HG03139 (cell line): ENCODE data around the gene XRCC6.
"Not testable (repeated sequence)": the region's sequence is repeated elsewhere in the genome, so short reads cannot be mapped to it uniquely, and the experiment has no call there.

Experiments used
- ATAC-seq: cut with Tn5 transposase; IDR thresholded peaks from one replicate; pipeline ENCODE4 v1.9.1; 2021; ENCODE audit not compliant: unreplicated experiment

Gene XRCC6

GRCh38 chr22:41621099-41621910, at the start of gene XRCC6:
XRCC6 (plus strand) TSS chr22:41621295; CDS start chr22:41622005, 710 bp downstream.
- peak; percentile 66 for ATAC-seq

DNA sequence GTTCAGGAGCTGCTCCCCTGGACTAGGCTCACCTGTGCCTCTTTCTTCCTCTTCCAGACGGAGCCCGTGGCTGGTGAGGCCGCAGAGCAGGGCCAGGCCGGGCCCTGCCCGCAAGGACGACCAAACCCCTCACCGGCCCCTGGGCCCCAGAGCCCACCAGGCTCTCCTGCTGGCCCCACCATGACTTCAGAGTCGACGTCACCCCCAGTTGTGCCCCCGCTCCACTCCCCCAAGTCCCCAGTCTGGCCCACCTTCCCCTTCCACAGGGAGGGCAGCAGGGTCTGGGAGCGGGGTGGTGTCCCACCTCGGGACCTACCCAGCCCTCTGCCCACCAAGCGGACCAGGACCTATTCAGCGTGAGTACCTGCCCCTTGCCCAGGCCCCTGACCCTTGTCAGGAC, 49.3 kb upstream of the XRCC6 start:
- ATAC-seq, result no peak

DNA sequence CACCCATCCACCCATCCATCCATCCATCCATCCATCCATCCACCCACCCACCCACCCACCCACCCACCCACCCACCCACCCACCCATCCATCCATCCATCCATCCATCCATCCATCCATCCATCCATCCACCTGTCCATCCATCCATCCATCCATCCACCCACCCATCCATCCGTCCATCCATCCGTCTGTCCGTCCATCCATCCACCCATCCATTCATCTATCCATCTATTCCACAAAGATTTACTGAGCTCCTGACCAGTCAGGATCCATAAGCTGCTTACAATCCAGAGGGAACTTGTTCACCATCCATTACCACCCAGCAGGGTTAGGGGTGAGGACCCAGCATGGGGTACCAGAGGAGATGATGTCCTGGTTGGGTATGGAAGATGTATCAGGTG, 48.8 kb upstream of the XRCC6 start:
- not testable (repeated sequence) for ATAC-seq

DNA sequence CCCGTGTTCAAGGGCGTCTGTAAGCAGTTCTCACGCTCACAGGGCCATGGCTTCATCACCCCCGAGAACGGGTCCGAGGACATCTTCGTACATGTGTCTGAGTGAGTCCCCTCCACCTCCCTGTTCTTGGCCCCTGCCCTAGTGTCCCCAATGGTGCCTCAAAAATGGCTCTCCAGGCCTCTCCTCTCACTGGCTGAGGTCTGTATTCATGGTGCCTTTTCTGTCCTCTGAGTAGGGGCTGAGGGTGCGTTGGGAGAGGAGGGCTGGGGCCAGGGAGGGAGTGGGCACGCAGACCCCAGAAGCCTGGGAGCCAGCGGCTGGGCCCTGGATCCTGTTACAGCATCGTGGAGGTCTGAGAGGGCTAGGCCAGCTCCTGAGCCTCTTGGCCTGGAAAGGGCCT, 47.4 kb upstream of the XRCC6 start:
- ATAC-seq, result no peak

DNA sequence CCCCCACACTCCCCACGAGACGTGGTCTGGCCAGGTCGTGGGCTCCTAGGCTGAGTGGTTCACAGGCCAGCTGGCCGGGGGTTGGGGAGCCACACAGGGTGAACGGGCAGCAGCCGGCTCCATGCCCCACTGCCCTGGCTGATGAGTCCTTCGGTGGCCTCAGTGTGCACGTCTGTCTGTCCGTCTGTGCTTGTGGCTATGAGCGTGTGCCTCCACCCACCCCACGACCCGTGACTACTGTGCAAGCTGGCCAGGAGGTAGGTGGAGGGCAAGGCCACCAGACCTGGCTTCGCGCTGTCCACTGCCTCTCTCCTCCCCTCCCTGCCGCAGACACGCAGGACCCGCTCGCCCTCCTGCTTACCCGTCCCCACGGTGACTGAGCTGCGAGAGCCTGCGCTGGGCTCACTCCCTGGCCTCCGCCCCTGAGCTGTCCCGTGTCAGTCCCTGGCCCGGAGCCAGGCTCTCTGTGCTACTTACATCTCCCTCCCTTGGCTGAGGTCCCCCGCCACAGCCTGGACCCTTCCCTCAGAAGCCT, 46.2 kb upstream of the XRCC6 start:
- ATAC-seq, result no peak

DNA sequence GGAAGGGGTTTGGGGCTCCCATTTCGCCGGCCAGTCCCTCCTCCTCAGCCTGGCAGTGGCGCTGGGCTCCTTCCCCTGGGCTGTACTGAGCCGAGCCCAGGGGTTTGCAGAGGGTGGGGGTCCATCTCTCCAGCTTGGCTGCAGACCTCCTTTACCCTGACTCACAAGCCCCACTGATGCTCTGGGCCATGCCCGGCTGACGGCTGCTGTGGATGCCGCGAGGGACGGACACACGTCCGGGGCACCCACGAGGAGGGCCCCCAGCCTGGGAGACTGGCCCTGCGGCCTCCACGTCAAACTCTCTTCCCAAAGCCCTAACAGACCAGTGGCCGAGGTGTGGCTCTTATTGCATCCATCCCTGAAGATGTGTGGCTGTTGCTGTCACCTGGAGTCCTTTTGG, 45.6 kb upstream of the XRCC6 start:
- ATAC-seq, result no peak

DNA sequence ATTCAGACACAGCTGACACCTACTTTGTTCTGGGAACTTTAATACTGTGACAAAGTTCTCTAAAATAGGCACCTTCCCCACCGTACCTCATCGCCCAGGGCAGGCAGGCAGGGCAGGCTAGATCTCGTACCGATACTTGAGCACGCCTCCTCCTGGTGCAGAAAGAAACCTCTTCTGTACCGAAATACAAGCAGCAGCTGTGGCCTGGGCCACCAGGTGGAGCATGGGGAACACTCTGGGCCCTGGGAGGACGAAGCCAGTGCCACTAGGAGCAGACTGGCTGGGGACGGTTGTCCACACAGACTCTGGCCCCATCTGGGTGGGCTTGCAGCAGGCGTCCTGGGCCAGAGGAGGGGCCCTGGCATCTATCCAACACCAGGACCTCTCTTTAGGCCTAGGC, 44.2 kb upstream of the XRCC6 start:
- ATAC-seq, result no peak

DNA sequence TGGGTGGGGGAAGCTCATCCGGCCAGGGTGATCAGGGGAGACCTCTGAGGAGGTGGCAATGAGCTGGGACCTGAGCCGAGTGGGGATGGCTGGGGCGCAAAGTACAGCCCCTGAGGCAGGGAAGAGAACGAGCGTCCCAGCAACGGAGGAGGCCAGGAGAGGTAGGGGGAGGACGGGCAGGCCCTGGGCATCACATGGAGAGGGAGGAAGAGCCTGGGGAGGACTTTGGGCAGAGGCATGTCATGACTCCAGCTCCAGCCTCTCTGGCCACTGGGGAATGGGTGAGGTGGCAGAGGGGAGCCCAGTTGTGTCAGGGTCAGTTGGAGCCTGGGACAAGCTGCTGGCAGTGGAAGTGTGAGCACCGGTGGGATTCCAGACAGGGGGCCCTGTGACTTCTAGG, 43.0 kb upstream of the XRCC6 start:
- no peak for ATAC-seq

DNA sequence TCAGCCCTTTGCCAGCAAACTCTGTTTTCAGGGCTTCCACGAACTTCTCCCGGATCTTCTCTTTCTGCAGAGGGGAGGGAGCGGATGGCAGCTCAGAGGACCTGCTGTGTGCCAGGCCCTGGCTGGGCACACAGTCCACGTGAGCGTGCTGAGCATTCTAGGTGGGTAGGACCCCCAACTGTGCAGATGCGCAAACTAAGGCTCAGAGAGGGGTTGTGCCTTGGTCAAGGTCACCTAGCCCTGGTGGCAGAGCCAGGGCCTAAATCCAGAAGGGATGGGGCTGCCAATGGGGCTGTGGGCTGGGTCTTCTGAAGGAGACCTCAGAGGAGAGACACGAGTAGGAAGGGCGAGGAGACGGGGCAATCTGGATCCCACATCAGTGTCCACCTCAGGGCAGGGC, 42.3 kb upstream of the XRCC6 start:
- no peak for ATAC-seq

DNA sequence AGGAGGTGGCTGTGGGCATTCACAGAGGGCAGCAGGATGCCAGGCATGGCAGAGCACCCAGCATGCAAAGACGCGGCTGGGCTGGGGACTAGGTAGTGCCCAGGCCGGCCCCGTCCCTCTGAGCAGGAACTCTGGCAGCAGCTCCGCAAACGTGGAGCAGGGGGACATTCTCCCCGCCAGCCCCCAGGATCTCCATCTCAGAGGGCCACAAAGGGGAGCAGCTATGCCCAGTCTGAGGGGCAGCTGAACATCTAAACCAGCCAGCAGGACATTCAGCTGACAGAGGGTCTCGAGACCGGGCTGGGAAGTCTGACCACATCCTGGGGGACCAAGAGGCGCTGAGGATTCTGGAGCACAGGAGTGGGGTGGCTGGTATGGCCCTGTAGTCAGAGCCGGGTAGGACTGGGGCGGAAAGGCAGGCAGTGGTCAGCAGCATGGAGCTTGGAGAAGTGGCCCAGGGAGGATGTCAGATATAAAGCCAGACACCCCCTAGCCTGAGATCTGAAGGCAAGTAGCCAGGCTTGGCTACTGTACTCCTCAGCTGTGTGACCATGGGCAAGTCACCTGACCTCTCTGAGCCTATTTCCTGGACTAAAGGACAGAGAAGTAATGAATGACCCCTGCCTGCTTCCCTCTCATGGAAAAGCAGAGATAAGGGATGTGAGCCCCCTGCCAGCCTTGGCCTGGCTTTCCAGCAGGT, 41.6 kb upstream of the XRCC6 start:
- ATAC-seq, result no peak

DNA sequence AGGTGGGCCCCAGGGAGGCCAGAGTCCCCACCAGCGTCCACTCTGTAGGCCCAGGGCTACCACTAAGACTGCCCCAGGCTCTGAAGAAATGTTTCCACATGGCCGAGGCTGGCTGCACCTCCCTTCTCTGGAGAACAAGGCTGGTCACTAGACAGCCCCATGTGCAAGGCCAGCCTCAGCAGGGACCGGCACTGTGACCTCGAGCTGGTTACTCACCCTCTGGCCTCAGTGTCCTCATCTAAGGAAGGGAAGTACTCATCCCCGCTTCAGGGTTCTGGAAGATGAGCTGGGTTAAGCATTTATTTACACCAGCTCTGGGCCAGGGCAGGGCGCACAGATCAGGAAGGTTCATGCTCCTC, 41.1 kb upstream of the XRCC6 start:
- ATAC-seq, result no peak

DNA sequence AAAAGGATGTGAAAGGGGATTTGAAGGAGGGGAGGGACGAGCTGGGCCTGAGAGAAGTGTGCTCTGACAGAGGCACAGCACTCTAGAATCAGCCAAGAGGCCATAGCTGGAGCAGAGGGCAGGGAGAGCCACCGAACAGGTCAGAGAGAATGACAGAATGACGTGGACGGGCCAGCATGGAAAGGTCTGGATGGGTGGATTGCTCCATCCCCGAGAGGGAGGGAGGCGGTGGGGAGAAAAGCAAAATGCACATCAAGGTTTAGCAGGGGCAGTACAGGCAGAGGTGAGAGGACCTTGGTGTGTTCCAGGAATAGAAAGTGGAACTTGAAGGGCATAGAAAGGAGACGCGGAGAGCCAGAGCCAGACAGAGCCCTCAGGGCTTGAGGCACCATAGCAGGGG, 38.4 kb upstream of the XRCC6 start:
- ATAC-seq, result no peak

DNA sequence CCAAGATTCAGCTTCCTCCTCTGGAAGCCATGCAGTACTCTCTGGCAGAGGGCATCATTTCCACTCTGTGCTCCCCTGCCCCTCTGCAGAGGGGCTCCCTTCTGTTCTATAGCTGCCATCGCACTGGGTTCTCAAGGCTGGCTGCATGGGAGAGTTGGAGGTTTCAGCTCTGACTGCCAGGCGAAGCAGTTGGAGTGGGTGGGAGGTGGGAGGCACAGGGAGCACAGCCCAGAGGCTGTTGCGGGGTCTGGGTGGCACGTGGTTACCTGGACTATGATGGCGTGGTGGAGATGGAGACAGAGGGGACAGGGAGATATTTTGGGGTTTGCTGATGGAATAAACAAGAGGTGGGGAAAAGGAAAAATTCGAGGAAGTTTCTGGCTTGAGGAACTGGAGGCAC, 36.2 kb upstream of the XRCC6 start:
- no peak for ATAC-seq

DNA sequence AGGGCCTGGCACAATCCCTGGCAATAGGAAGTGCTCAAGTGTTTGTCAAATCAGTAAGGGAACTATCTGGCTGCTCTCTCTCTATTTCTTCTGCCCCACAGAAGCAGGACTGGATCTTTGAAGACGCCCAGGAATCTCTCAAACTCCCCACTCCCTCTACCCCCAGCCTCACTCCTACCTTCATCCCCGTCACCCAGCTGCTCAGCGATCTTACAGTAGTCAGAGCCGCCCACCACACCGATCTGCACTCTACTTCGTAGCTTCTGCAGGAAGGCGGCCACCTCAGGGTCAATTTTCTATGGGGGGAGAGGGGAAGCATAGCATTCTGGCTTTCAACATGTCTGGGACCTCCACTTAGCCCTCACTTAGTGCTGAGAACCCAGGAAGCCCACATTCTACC, 35.2 kb upstream of the XRCC6 start:
- no peak for ATAC-seq

- ATAC-seq, result no peak
Observed at GRCh38 chr22:41587347-41587723, 33.8 kb upstream of the XRCC6 start.

GRCh38 chr22:41589391-41590241, 31.5 kb upstream of the XRCC6 start, which contains the start of gene PMM1:
PMM1 (minus strand) TSS chr22:41589840; CDS start chr22:41589805, 35 bp downstream.
- ATAC-seq, result peak; percentile 92

DNA sequence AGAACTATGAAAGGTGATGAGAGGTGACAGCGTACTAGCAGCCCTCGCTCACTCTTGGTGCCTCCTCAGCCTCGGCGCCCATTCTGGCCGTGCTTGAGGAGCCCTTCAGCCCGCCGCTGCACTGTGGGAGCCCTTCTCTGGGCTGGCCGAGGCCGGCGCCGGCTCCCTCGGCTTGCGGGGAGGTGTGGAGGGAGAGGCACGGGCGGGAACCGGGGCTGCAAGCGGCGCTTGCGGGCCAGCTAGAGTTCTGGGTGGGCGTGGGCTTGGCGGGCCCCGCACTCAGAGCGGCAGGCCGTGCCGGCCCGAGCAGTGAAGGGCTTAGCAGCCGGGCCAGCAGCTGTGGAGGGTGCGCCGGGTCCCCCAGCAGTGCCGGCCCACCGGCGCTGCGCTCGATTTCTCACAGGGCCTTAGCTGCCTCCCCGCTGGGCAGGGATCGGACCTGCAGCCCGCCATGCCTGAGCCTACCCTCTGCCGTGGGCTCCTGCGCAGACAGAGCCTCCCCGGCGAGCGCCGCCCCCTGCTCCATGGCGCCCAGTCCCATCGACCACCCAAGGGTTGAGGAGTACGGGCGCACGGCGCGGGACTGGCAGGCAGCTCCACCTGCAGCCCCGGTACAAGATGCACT, 27.6 kb upstream of the XRCC6 start:
- not testable (repeated sequence) for ATAC-seq

- ATAC-seq, result no peak
Observed at GRCh38 chr22:41595703-41596102, 25.4 kb upstream of the XRCC6 start.

GRCh38 chr22:41596776-41597634, 24.1 kb upstream of the XRCC6 start:
- no peak for ATAC-seq

GRCh38 chr22:41597635-41597953, 23.5 kb upstream of the XRCC6 start:
- ATAC-seq, result no peak
